Measurements from ENCODE around the gene TAF6L. TPM values are rescaled to one million over a fixed set of nuclear protein-coding genes. Genes with fewer than 3 reads are reported as not detected.
A peak's percentile ranks its signal among the peaks of the same experiment; 100 is the strongest.

Gene TAF6L
- polyA plus RNA-seq, 1 experiment, result 8.9 TPM

- no peaks in the 10 kb centered on the region for H3K9me3 ChIP-seq (ENCODE audit: control insufficient read depth, insufficient read depth, low read length)
- no peak overlapping the region for H3K4me3 ChIP-seq (ENCODE audit: low read depth, low read length)
- no peak for DNase-seq (ENCODE audit: low read depth, low spot score)
- ChIA-PET POLR2A (interaction anchor here (0.5 to 0.8 kb wide), 2 partner anchors 64 to 92 kb away, joined by 3 to 5 read pairs; no protein-coding TSS in a partner anchor), CTCF (interaction anchor here (1.2 kb wide), 1 partner anchor 9 kb away, joined by 16 read pairs; no protein-coding TSS in a partner anchor)
- TF ChIP-seq CTCF (IDR thresholded peaks at IDR 0.05; ENCODE audit: low read depth, low read length), result no peak
- no peaks in the 10 kb centered on the region for H3K27me3 ChIP-seq (ENCODE audit: control insufficient read depth, insufficient read depth, low read length)
- no peak overlapping the region for H3K27ac ChIP-seq (ENCODE audit: low read depth, low read length)
Measured at GRCh38 chr11:62777389-62777788, 6.2 kb downstream of the TAF6L start.

DNA sequence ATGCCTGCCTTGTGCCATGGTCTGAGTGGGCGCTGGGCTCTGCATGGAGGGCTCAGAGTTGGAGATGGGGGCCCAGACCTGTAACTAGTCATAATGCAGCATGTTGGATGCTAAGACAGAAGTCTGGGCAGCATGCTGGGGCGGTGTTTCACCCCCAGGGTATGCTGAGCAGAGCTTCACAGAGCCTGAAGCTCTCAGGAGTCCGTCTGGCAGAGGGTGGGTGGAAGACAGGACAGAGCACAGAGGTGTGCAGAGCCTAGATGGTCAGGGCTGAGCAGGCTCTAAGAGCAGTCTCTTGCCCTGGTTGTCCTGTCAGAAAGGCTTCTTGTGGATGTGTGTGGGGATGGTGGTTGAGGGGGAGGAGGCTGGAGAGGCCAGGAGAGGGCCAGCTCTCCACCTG lies 7.2 kb downstream of the TAF6L start:
- no peaks in the 10 kb centered on the region for H3K9me3 ChIP-seq (ENCODE audit: control insufficient read depth, insufficient read depth, low read length)
- no peak for DNase-seq (ENCODE audit: low read depth, low spot score)
- CTCF ChIA-PET, result no interaction called here
- no peak overlapping the region for H3K27ac ChIP-seq (ENCODE audit: low read depth, low read length)
- H3K4me3 ChIP-seq (ENCODE audit: low read depth, low read length), result no peak overlapping the region
- TF ChIP-seq CTCF (IDR thresholded peaks at IDR 0.05; ENCODE audit: low read depth, low read length), result no peak
- POLR2A ChIA-PET, result no interaction called here
- no peaks in the 10 kb centered on the region for H3K27me3 ChIP-seq (ENCODE audit: control insufficient read depth, insufficient read depth, low read length)

DNA sequence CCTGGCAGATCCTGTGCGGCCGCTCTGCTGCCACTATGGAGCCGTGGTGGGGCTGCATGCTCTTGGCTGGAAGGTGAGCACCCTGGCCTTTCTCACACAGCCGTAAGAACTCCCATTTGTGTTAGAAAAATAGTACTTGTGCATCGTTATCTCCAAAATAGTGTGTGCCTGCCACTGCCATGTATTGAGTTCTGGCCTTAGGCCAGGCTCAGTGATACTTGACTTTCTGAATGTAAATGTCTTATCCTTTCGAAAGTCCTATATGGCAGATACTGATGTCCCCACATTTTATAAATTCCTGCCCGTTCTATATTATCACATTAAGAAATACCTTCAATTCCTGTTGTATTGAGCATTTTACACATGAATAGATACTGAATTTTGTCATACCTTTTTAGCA lies 11.6 kb downstream of the TAF6L start:
- no peak overlapping the region for H3K4me3 ChIP-seq (ENCODE audit: low read depth, low read length)
- TF ChIP-seq CTCF (IDR thresholded peaks at IDR 0.05; ENCODE audit: low read depth, low read length), result no peak
- POLR2A ChIA-PET, result no interaction called here
- CTCF ChIA-PET, result no interaction called here
- H3K9me3 ChIP-seq (ENCODE audit: control insufficient read depth, insufficient read depth, low read length), result no peaks in the 10 kb centered on the region; the same call in 1 of the 2 replicates
- no peak overlapping the region for H3K27ac ChIP-seq (ENCODE audit: low read depth, low read length)
- DNase-seq (ENCODE audit: low read depth, low spot score), result no peak
- no peaks in the 10 kb centered on the region for H3K27me3 ChIP-seq (ENCODE audit: control insufficient read depth, insufficient read depth, low read length)

- Histone ChIP-seq H3K4me3 (ENCODE audit: low read depth, low read length) (peak overlapping the region; percentile 89), H3K9me3 (ENCODE audit: control insufficient read depth, insufficient read depth, low read length) (peaks cover under 1% of the 10 kb centered on the region; the same call in 1 of the 2 replicates), H3K27me3 (ENCODE audit: control insufficient read depth, insufficient read depth, low read length) (no peaks in the 10 kb centered on the region), H3K27ac (ENCODE audit: low read depth, low read length) (peak overlapping the region; percentile 61)
- peak; percentile 99 for TF ChIP-seq CTCF (IDR thresholded peaks at IDR 0.05; ENCODE audit: low read depth, low read length)
- DNase-seq (ENCODE audit: low read depth, low spot score), result no peak
- CTCF ChIA-PET, result interaction anchor here (0.6 to 3.5 kb wide), 42 partner anchors 9 to 1627 kb away, joined by 3 to 40 read pairs (median 6); partner anchors contain the start of genes EEF1G, HNRNPUL2, STX5 and TAF6L
- POLR2A ChIA-PET, result interaction anchor here (0.5 to 2.9 kb wide), 18 partner anchors 11 to 1516 kb away, joined by 3 to 23 read pairs (median 6); partner anchors contain the start of genes C11orf98, CSKMT, HNRNPUL2 and SLC3A2
Measured at GRCh38 chr11:62786318-62787004, 15.3 kb downstream of the TAF6L start.

All from AG04450 (cell line).